ENCODE measurements around the gene PDAP1.
"Not testable (repeated sequence)": the region's sequence is repeated elsewhere in the genome, so short reads cannot be mapped to it uniquely, and the experiment has no call there.

PDAP1 gene

DNA sequence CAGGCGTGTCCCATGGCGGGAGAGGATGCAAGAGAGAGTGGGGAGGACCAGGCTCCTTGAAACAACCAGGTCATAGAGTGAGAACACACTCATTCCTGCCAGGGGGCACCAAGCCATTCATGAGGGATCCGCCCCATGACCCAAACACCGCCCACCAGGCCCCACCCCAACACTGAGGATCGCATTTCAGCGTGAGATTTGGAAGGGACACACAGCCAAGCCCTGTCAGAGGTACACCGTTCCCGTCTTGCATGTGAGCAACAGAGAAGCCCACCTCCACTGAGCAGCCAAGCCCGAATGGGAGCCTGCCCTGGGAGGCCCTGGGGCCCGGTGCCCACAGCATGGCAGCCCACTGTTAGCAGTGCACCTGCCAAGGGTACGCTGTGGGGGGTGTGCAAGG lies 41.8 kb downstream of the PDAP1 start:
- Mint-ChIP-seq H3K27ac (no peak overlapping the region), H3K4me3 (no peak overlapping the region), H3K9me3 (no peaks in the 10 kb centered on the region), H3K4me1 (peaks cover 6% of the 10 kb centered on the region), H3K27me3 (ENCODE audit: low read depth) (no peaks in the 10 kb centered on the region), H3K36me3 (ENCODE audit: low read depth) (peaks cover 43% of the 10 kb centered on the region)
- TF ChIP-seq, protein P1, sequence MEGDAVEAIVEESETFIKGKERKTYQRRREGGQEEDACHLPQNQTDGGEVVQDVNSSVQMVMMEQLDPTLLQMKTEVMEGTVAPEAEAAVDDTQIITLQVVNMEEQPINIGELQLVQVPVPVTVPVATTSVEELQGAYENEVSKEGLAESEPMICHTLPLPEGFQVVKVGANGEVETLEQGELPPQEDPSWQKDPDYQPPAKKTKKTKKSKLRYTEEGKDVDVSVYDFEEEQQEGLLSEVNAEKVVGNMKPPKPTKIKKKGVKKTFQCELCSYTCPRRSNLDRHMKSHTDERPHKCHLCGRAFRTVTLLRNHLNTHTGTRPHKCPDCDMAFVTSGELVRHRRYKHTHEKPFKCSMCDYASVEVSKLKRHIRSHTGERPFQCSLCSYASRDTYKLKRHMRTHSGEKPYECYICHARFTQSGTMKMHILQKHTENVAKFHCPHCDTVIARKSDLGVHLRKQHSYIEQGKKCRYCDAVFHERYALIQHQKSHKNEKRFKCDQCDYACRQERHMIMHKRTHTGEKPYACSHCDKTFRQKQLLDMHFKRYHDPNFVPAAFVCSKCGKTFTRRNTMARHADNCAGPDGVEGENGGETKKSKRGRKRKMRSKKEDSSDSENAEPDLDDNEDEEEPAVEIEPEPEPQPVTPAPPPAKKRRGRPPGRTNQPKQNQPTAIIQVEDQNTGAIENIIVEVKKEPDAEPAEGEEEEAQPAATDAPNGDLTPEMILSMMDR (IDR thresholded peaks at IDR 0.05; ENCODE audit: unreplicated experiment in 3 of 3) = no peak

DNA sequence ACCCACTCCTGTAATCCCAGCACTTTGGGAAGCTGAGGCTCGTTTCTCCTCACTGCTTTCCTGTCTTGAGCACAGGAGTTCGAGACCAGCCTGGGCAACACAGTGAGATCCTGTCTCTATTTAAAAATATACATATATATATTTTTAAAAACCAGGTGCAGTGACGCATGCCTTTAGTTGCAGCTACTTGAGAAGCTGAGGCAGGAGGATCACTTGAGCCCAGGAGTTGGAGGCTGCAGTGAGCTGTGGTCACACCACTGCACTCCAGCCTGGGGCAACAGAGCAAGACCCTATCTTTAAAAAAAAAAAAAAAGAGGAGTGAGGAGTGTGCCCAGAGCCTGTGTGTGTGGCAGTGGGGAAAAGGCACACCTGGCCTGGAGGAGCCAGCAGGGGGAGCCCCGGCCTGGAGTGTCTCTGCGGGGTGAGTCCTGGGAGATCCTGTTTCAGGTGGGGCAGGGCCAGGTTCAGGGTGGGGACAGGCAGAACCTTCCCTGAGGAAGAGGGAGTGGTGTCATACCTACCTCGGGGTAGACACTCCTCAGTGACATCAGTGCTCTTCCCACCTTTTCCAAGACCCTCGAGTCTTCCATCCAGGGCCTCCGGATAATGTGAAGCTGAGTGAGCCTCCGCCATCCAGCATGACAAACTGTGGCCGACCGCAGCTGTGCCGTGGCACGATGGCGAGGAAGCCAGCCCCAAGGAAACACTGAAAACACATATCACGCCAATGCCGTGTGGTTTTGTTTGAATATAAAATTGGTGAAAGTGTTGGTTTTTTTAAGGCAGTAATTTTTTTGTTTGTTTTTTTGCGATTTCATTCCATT lies 42.9 kb downstream of the PDAP1 start:
- no peaks in the 10 kb centered on the region for H3K27me3 Mint-ChIP-seq (ENCODE audit: low read depth)
- peaks cover 6% of the 10 kb centered on the region for H3K4me1 Mint-ChIP-seq
- H3K9me3 Mint-ChIP-seq = no peaks in the 10 kb centered on the region
- TF ChIP-seq, protein P1 (IDR thresholded peaks at IDR 0.05; ENCODE audit: unreplicated experiment in 3 of 3) = peak; percentile 15 to 38 (median 34)
- H3K4me3 Mint-ChIP-seq = no peak overlapping the region
- H3K36me3 Mint-ChIP-seq (ENCODE audit: low read depth) = peaks cover 53% of the 10 kb centered on the region
- H3K27ac Mint-ChIP-seq = no peak overlapping the region

DNA sequence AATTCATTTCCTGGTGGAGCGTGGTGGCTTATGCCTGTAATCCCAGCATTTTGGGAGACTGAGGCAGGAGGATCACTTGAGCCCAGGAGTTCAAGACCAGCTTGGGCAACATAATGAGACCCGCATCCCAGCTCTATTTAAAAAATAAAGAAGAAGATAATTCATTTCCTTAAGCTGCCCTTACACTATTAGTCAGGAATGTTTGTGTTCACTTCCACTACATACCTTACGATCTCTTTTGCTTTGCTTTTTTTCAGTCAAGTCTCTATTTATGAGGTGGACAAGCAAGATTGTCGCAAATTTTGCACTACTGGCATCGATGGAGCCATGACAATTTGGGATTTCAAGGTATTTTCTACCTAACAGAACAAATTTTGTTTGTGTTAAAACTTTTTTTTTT lies 45.1 kb downstream of the PDAP1 start:
- H3K4me1 Mint-ChIP-seq = no peaks in the 10 kb centered on the region
- H3K36me3 Mint-ChIP-seq (ENCODE audit: low read depth) = peaks cover 60% of the 10 kb centered on the region

DNA sequence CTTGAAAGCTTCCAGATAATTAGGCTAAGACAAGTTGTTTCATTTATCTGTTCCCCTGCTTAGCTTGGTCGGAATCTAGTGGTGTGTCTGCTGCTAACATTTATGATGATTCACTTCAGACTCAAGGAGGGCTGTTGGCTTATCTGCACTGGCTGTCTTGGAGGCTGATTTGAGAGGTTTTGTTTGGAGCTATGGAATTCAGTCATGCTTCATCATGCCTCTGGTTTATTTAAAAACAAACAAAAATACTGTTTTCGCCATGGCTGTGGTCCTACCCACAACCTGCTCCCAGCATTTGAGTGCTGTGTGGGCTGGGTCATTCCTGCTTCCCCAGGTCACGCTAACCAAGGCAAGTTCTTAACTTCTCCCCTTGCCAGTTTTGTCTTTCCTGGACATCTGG lies 45.6 kb downstream of the PDAP1 start:
- H3K27ac Mint-ChIP-seq = no peak overlapping the region
- H3K36me3 Mint-ChIP-seq (ENCODE audit: low read depth) = peaks cover 65% of the 10 kb centered on the region
- TF ChIP-seq, protein P1 (IDR thresholded peaks at IDR 0.05; ENCODE audit: unreplicated experiment in 3 of 3) = no peak
- H3K27me3 Mint-ChIP-seq (ENCODE audit: low read depth) = no peaks in the 10 kb centered on the region
- H3K4me3 Mint-ChIP-seq = no peak overlapping the region
- no peaks in the 10 kb centered on the region for H3K9me3 Mint-ChIP-seq
- no peaks in the 10 kb centered on the region for H3K4me1 Mint-ChIP-seq

More for the DNA sequence above, 45.1 kb downstream of the PDAP1 start:
- Mint-ChIP-seq H3K9me3 (no peaks in the 10 kb centered on the region), H3K27me3 (ENCODE audit: low read depth) (no peaks in the 10 kb centered on the region), H3K4me3 (no peak overlapping the region), H3K27ac (no peak overlapping the region)
- TF ChIP-seq, protein P1 (IDR thresholded peaks at IDR 0.05; ENCODE audit: unreplicated experiment in 3 of 3) = no peak

DNA sequence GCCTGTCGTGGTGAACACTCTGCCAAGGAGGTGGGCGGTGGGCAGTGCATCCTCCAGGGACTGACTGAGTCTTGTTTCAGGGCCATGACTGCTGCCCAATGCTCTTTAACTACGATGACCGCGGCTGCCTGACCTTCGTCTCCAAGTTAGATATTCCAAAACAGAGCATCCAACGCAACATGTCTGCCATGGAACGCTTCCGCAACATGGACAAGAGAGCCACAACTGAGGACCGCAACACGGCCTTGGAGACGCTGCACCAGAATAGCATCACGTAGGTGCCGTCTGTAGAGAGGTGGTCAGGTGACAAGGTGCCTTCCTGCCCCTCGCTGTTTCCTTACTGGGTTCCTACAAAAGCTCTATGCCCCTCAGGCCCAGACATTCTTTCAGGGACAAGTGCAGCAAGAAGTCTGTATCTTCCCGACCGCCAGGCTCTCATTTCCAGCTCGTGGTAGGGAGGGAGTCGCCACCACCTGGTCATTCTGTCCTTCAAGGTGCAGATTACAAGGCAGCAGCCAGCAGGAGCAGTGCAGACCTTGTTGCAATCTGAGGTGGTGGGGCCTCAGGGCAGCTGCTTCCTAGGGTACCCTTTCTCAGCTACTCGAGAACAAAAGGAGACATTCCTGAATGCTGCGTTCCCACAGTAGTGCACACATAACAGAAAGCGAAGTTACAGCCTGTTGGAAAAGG lies 48.8 kb downstream of the PDAP1 start:
- Mint-ChIP-seq H3K36me3 (ENCODE audit: low read depth) (peaks cover 61% of the 10 kb centered on the region), H3K4me3 (no peak overlapping the region), H3K27me3 (ENCODE audit: low read depth) (no peaks in the 10 kb centered on the region), H3K9me3 (no peaks in the 10 kb centered on the region), H3K4me1 (no peaks in the 10 kb centered on the region), H3K27ac (no peak overlapping the region)
- TF ChIP-seq, protein P1 (IDR thresholded peaks at IDR 0.05; ENCODE audit: unreplicated experiment in 3 of 3) = no peak

DNA sequence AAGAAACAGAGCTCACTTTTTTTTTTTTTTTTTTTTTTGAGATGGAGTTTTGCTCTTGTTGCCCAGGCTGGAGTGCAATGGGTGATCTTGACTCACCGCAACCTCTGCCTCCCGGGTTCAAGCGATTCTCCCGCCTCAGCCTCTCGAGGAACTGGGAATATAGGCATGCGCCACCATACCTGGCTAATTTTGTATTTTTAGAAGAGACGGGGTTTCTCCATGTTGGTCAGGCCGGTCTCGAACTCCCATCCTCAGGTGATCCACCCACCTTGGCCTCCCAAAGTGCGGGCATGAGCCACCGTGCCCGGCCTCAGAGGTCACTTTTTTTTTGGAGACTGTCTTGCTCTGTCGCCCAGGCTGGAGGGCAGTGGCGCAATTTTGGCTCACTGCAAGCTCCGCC lies 49.9 kb downstream of the PDAP1 start:
- not testable (repeated sequence) for H3K27me3 Mint-ChIP-seq (ENCODE audit: low read depth); H3K9me3 Mint-ChIP-seq; H3K27ac Mint-ChIP-seq; H3K4me3 Mint-ChIP-seq; H3K4me1 Mint-ChIP-seq
- peaks cover 57% of the 10 kb centered on the region for H3K36me3 Mint-ChIP-seq (ENCODE audit: low read depth)
